Effector memory CD4-positive, alpha-beta T cell (primary cell): Measurements from ENCODE around the gene TRIO.

Experiments
- DNase-seq, 3 donors: peaks; one replicate each; pipeline ENCODE4 v3.0.0-alpha.2; 2020
- H3K27ac ChIP-seq: 2 replicates; pipeline ENCODE4 v1.7.0; 2013; ENCODE audit warnings: mild to moderate bottlenecking, low read length, moderate library complexity; ENCODE audit not compliant: insufficient read depth, poor library complexity, severe bottlenecking
- H3K27me3 ChIP-seq: replicated peaks from 2 replicates; pipeline ENCODE4 v1.7.0; 2013; ENCODE audit warnings: mild to moderate bottlenecking, low read length; ENCODE audit not compliant: insufficient read depth, control insufficient read depth, poor library complexity, severe bottlenecking
- H3K36me3 ChIP-seq: 2 replicates; pipeline ENCODE4 v1.7.0; 2013; ENCODE audit warnings: mild to moderate bottlenecking, low read length, moderate library complexity; ENCODE audit not compliant: control insufficient read depth, insufficient read depth
- H3K4me1 ChIP-seq: 2 replicates; pipeline ENCODE4 v1.7.0; 2013; ENCODE audit warnings: low read length, mild to moderate bottlenecking; ENCODE audit not compliant: control insufficient read depth, insufficient read depth, poor library complexity, severe bottlenecking
- H3K4me3 ChIP-seq: 2 replicates; pipeline ENCODE4 v1.7.0; 2013; ENCODE audit warnings: low read length, low read depth, mild to moderate bottlenecking; ENCODE audit not compliant: insufficient read depth, poor library complexity, severe bottlenecking
- H3K9me3 ChIP-seq: 2 replicates; pipeline ENCODE4 v1.7.0; 2013; ENCODE audit warnings: mild to moderate bottlenecking, low read length, moderate library complexity; ENCODE audit not compliant: control insufficient read depth

Gene TRIO

GRCh38 chr5:14506661-14507060, 363.5 kb downstream of the TRIO start:
- no peaks in the 10 kb centered on the region for H3K4me1 ChIP-seq
- no peaks in the 10 kb centered on the region for H3K36me3 ChIP-seq
- DNase-seq = no peak
- H3K4me3 ChIP-seq = no peak overlapping the region
- no peaks in the 10 kb centered on the region for H3K27me3 ChIP-seq
- H3K27ac ChIP-seq = no peak overlapping the region
- H3K9me3 ChIP-seq = no peaks in the 10 kb centered on the region

- Histone ChIP-seq H3K27me3 (no peaks in the 10 kb centered on the region), H3K27ac (no peak overlapping the region), H3K4me3 (no peak overlapping the region), H3K9me3 (no peaks in the 10 kb centered on the region), H3K36me3 (no peaks in the 10 kb centered on the region), H3K4me1 (no peaks in the 10 kb centered on the region)
- no peak for DNase-seq
Observed at GRCh38 chr5:14507156-14507941, 364.2 kb downstream of the TRIO start.

GRCh38 chr5:14508046-14508445, 364.9 kb downstream of the TRIO start:
- Histone ChIP-seq H3K27ac (no peak overlapping the region), H3K27me3 (no peaks in the 10 kb centered on the region), H3K4me3 (no peak overlapping the region), H3K9me3 (no peaks in the 10 kb centered on the region), H3K4me1 (no peaks in the 10 kb centered on the region), H3K36me3 (no peaks in the 10 kb centered on the region)
- DNase-seq = no peak

- H3K27ac ChIP-seq = no peak overlapping the region
- H3K27me3 ChIP-seq = no peaks in the 10 kb centered on the region
- H3K9me3 ChIP-seq = no peaks in the 10 kb centered on the region
- no peaks in the 10 kb centered on the region for H3K36me3 ChIP-seq
- H3K4me1 ChIP-seq = no peaks in the 10 kb centered on the region
- DNase-seq = no peak
- H3K4me3 ChIP-seq = no peak overlapping the region
Observed at GRCh38 chr5:14509556-14509955, 366.4 kb downstream of the TRIO start.

- no peak for DNase-seq
- Histone ChIP-seq H3K27ac (no peak overlapping the region), H3K4me1 (no peaks in the 10 kb centered on the region), H3K27me3 (no peaks in the 10 kb centered on the region), H3K4me3 (no peak overlapping the region), H3K36me3 (no peaks in the 10 kb centered on the region), H3K9me3 (no peaks in the 10 kb centered on the region)
Observed at GRCh38 chr5:14510156-14510734, 367.1 kb downstream of the TRIO start.

GRCh38 chr5:14510880-14511279, 367.7 kb downstream of the TRIO start:
- H3K36me3 ChIP-seq = no peaks in the 10 kb centered on the region
- no peak overlapping the region for H3K4me3 ChIP-seq
- H3K9me3 ChIP-seq = no peaks in the 10 kb centered on the region
- no peaks in the 10 kb centered on the region for H3K27me3 ChIP-seq
- no peak for DNase-seq
- no peak overlapping the region for H3K27ac ChIP-seq
- no peaks in the 10 kb centered on the region for H3K4me1 ChIP-seq

- Histone ChIP-seq H3K27ac (no peak overlapping the region), H3K36me3 (no peaks in the 10 kb centered on the region), H3K27me3 (no peaks in the 10 kb centered on the region), H3K4me1 (no peaks in the 10 kb centered on the region), H3K9me3 (no peaks in the 10 kb centered on the region), H3K4me3 (no peak overlapping the region)
- DNase-seq = no peak
Observed at GRCh38 chr5:14512574-14512973, 369.4 kb downstream of the TRIO start.

- Histone ChIP-seq H3K27me3 (no peaks in the 10 kb centered on the region), H3K9me3 (no peaks in the 10 kb centered on the region), H3K4me1 (no peaks in the 10 kb centered on the region), H3K4me3 (no peak overlapping the region), H3K36me3 (no peaks in the 10 kb centered on the region), H3K27ac (no peak overlapping the region)
- DNase-seq = no peak
Observed at GRCh38 chr5:14513266-14513665, 370.1 kb downstream of the TRIO start.

GRCh38 chr5:14516901-14517300, 373.8 kb downstream of the TRIO start:
- H3K4me1 ChIP-seq = no peaks in the 10 kb centered on the region
- no peaks in the 10 kb centered on the region for H3K27me3 ChIP-seq
- no peak overlapping the region for H3K27ac ChIP-seq
- no peaks in the 10 kb centered on the region for H3K36me3 ChIP-seq
- H3K9me3 ChIP-seq = no peaks in the 10 kb centered on the region
- no peak overlapping the region for H3K4me3 ChIP-seq
- no peak for DNase-seq

- H3K4me3 ChIP-seq = no peak overlapping the region
- no peaks in the 10 kb centered on the region for H3K27me3 ChIP-seq
- H3K9me3 ChIP-seq = no peaks in the 10 kb centered on the region
- no peak overlapping the region for H3K27ac ChIP-seq
- no peaks in the 10 kb centered on the region for H3K36me3 ChIP-seq
- DNase-seq = no peak
- H3K4me1 ChIP-seq = no peaks in the 10 kb centered on the region
Observed at GRCh38 chr5:14518638-14519037, 375.5 kb downstream of the TRIO start.
